SKM-1 (cell line): ENCODE results near the gene TYMS.

Experiments
- DNase-seq: peaks from one replicate; lab custom pipeline; 2025; ENCODE audit not compliant: unreplicated experiment; lab: John Stamatoyannopoulos, UW

TYMS gene

DNA sequence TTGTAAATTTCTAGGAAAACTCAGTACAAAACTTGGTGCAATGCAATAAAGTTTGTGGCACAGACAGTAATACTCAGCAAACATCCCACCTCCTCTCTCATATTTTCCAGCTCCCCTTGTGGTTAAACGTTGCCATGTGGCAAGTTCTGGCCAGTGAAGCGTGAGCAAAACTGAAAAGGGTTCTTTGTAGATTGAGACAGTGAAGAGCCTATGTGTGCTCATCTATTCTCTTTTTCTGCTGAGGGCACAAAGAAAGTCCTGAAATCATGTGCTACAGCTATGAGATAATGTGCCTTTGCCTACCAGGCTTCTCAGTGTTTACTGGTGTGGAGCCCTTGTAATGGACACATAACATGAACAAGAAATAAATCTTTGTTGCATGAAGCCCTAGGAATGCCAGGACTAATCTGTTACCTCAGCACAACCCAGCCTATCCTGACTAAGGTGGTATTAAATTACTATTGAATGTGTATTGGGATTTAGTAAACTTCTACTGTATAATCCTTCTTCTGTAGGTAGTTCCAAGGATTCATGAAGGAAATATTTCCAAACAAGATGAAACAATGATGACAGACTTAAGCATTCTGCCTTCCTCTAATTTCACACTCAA lies 13.0 kb upstream of the TYMS start:
- DNase-seq = no peak

DNA sequence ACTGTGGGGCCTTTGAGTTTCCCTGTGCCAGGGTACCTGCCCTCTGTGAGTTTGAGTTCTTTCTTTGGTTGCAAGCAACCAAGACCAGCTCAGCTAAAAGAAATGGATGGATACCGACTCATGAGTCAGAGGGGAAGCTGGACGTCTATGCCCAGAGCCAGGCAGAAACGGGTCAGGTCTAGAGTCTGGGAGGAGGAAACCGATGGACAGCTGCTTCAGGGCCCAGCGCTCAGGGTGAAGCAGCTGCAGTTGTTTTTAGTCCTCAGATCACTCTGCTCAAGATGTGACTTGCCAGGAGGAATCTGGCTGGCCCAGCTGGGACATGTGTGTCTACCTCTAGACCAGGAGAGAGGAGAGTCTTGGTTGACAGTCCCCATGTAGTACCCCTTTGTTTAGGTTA lies 10.1 kb upstream of the TYMS start:
- no peak for DNase-seq

DNA sequence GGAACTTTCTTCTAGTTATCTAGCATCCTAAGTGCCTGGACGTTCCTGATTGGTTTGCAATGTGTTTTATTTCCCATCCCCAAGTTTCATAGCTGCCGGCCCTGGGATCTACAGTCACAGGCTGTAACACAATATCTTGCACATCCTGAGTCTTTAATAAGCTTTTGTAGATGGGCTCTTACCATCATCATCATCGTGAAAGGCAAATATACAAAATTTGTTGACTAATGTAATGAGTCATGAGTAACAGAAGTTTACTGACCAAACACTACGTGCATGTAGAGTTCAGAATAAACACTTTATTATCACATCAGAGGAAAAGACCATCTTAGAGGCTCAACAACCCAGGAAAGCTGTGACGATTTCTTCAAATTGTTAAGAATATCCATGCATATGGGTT lies 8.1 kb upstream of the TYMS start:
- no peak for DNase-seq

DNA sequence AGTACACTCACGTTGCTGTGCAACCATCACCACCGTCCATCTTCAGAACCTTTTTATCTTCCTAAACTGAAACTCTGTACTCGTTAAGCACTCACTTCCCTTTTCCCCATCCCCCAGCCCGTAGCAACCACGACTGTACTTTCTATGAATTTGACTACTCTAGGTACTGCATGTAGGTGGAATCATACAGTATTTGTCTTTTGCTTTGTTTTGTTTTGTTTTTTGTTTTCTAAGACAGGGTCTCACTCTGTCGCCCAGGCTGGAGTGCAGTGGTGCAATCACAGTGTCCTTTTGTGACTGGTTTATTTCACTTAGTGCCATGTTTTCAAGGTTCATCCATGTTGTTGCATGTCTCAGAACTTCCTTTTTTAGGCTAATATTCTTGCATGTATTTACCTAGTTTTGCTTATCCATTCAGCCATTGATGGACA lies 7.0 kb upstream of the TYMS start:
- peak; percentile 46 for DNase-seq

DNA sequence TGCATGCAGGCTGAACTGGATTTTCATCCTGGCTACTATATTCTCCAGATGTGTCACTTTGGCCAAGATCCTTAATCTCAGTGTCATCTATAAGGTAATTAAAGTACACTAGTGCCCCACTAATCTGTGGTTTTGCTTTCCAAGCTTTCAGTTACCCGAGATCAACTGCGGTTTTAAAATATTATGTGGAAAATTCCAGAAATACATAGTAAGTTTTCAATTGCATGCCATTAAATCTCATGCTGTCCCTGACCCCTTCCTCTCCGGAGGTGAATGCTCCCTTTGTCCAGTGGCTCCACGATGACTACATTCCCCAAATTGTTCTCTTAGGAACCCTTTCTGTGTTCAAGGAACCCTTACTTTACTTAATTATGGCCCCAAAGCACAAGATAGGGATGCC lies 5.3 kb upstream of the TYMS start:
- no peak for DNase-seq

DNA sequence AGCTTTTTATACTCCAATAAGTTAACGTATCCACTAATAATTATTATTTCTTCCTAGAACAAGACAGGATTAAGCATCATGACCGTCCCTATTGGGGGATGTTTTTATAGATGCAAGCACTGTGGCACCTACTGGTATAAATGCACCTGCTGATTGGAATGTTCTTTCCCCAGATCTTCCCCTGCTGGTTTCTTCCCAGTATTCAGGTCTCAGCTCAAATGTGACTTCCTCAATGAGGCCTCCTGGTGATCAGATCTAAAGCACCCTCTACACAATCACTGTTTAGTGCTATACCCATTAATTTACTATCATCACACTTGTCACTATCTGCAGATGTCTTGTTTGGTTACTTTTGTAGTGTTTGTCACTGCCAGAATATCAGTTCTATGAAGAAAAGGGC lies 3.9 kb upstream of the TYMS start:
- no peak for DNase-seq

DNA sequence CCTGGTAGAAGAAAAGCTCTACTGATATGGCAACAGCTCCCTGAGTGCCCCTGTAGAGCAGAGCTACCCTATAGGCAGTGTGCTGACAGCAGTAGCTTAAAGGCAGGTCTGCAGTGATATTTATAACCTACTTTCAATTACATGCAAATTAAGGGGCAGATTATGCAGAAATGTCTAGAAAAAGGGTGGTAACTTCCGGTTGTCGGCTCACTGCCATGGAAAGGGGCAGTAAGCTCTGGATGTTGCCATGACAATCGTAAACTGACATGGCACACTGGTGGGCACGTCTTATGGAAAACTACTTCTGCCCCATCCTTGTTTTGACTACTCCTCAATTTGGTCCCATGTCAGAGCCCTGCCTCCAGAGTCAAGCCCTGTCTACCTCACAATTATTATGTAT lies 2.9 kb upstream of the TYMS start:
- DNase-seq = no peak

DNA sequence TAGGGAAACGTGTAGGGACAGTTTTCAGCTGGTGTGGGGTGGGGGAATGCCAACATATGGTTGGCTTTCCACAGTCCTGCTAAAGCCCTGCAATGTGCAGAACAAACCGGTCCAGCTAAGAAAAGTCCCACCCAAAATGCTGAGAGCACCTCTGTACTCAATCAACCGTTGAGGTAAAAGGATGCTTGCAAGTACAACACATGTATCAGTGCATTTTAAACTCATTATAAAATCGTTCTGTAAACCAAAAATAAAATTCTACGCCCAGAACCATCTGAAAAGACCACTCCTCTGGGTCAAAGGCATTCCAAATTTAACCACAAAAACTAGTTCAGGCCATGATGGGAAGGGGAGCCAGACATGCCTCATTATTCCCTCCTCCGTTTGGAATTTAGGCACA lies 2.0 kb upstream of the TYMS start:
- no peak for DNase-seq

DNA sequence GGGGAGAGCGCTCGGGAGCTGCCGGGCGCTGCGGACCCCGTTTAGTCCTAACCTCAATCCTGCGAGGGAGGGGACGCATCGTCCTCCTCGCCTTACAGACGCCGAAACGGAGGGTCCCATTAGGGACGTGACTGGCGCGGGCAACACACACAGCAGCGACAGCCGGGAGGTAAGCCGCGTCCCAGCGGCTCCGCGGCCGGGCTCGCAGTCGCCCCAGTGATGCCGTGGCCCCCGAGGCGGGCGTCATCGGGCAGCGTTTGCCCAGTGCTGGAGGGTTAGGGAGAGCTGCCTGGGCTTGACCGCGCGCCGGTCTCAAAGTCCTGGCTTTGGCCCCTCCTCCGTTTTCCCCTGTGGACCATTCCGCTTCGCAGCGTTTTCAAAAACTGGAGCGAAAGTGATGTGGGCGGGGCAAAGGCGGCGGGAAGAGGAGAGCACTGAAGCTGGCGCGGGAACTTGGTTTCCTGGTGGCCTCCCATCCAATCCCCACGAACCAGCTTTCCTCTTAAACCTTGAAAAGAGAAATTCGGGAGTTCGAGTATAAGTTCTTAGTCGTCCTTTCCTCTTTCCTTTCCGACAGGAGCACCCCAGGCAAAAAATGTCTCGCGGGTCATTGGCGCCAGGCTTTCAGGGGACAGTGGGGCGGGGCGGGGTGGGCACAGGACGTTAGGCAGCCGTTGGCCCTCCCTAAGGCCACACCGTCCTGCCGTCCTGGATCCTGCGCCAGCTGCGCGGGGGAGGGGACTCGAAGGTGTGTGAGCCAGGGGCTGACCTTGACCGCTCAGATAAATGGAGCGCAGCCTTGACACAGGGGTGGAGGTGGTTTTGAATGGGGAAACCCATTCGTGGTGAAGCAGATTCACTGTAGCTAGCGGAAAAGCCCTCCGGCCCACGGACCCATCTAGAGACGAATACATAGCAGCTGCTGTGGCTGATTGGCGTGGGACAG lies 821 bp downstream of the TYMS start:
- DNase-seq = peak; percentile 67

DNA sequence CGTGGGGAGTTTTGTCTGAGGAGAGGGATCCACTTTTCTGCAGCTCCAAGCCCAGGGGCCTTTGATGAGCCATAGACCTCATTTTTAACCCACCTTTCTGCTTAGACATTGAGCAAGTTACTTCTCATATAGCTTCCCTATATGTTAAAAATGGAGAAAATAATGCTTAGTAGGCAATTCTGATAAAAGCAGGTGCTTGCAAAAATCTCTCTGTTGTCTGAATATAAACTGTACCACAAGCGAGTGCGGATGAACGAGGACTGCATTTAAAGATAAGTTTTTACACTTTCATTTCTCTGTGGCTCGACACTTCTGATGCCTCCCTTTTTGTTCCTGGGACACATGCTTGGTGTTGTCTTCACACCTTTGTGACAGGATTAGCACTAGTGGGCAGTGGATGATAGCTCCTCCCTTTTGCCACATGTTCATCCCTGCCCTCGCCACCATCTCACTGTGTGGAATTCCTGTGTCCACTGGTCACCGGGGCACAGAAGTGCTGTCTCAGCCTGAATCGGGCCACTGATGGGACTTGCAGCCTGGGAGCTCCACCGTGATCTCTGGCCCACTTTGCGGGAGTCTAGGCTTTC lies 1.6 kb downstream of the TYMS start:
- DNase-seq = no peak

DNA sequence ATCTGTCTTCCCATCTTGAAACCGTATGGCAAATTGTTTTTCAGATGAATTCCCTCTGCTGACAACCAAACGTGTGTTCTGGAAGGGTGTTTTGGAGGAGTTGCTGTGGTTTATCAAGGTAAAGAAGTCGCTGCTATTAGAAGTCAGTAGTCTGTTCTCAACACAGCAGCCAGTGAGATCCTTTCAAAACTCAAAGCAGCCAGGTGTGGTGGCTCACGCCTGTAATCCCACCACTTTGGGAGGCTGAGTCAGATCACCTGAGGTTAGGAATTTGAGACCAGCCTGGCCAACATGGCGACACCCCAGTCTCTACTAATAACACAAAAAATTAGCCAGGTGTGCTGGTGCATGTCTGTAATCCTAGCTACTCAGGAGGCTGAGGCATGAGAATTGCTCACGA lies 2.1 kb downstream of the TYMS start:
- DNase-seq = no peak

DNA sequence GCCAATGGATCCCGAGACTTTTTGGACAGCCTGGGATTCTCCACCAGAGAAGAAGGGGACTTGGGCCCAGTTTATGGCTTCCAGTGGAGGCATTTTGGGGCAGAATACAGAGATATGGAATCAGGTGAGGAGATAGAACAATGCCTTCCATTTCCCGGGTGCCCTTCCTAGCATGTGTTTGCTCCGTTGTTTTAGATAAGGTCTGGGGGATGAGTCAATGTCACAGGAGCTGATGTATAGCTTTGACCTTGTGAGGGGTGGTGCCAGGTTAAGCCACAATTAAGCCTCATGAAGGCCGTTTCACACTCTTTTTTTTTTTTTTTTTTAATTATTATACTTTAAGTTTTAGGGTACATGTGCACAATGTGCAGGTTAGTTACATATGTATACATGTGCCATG lies 4.7 kb downstream of the TYMS start:
- no peak for DNase-seq

DNA sequence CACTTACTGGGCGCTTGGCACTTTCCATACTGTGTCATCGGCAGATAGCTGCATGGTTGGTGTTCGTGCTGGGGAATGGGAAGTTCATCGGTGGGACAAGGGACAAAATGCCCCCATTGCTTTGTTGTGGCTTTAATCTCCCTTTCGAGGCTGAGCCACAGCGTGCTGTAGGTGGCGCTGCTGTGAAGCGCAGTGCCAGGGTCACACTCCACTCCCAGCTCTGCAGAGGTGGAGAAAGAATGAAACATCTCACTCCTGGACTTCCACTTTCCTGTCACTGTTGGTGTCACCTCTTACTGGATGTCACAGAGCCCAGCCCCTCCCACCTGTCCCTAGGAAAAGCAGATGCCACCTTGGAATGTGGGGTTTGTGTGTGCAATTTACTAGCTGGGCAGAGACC lies 8.7 kb downstream of the TYMS start:
- no peak for DNase-seq

DNA sequence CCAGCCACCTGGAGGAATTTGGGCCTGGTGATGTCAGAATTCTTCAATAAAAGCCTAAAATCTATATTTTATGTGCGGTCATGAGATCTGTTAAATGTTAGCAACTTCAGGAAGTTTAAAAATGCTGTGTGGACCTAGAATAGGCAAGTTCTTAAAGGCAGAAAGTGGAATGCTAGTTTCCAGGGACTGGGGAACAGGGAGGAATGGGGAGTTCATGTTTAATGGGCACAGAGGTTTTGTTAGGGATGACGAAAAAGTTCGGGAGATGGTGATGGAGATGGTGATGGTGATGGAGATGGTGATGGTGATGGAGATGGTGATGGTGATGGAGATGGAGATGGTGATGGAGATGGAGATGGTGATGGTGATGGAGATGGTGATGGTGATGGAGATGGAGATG lies 9.2 kb downstream of the TYMS start:
- DNase-seq = no peak

DNA sequence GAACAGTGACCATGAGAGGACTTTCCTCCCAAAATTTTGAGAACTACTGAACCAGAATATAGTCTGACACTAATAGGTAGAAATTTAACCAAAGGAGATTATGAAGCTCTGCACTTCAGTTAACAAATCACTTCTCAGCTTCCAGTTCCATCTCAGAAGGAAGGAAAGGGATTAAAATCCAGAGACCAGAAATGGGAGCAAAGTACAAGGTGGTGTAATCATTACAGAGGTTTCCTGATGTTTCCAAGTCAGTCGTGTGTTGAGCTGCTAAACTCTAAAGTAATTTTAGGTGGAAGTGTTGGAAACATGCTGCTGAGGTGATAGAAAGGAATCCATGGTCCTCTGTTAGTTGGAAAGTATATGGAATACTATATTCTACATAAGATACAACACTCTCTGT lies 10.8 kb downstream of the TYMS start:
- no peak for DNase-seq

DNA sequence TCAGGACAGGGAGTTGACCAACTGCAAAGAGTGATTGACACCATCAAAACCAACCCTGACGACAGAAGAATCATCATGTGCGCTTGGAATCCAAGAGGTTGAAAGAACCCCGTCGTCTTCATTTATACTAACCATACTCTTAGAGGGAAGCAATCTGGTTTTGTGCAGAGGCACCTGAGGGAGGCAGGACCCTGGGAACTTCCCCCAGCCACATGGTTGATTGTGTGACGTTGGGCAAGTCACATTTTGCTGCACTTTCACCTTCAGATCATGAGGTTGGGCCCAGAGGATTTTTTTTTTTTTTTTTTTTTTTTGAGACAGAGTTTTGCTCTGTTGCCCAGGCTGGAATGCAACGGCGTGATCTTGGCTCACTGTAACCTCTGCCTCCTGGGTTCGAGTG lies 11.6 kb downstream of the TYMS start:
- DNase-seq = no peak

DNA sequence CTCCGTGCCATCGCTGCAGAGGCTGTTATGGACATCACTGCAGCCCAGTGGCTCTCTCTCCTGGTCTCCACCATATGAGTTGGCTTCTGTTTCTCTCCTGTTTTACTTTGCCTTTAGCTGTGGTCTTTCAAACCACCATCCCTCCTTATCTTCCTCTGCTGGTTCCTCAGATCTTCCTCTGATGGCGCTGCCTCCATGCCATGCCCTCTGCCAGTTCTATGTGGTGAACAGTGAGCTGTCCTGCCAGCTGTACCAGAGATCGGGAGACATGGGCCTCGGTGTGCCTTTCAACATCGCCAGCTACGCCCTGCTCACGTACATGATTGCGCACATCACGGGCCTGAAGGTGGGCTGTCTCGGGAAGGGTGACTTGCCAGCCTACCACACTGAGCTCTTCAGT lies 13.1 kb downstream of the TYMS start:
- no peak for DNase-seq

DNA sequence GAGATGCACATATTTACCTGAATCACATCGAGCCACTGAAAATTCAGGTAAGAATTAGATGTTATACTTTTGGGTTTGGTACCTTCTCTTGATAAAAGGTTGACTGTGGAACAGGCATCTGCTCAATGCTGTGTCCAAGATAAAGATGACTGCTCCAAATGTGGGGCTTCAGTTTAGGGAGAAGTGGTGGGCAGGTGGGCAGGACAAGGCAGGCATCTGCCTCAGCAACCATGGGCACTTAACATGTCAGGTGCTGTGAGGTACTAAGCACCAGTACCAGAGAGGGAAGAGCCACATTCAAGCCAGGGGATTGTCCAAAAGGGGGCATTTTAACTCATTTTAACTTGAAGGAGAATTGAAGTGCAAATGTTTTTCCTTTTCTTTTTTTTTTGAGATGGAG lies 14.0 kb downstream of the TYMS start:
- no peak for DNase-seq

DNA sequence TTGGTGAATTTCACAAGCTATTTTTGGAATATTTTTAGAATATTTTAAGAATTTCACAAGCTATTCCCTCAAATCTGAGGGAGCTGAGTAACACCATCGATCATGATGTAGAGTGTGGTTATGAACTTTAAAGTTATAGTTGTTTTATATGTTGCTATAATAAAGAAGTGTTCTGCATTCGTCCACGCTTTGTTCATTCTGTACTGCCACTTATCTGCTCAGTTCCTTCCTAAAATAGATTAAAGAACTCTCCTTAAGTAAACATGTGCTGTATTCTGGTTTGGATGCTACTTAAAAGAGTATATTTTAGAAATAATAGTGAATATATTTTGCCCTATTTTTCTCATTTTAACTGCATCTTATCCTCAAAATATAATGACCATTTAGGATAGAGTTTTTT lies 15.9 kb downstream of the TYMS start:
- no peak for DNase-seq

DNA sequence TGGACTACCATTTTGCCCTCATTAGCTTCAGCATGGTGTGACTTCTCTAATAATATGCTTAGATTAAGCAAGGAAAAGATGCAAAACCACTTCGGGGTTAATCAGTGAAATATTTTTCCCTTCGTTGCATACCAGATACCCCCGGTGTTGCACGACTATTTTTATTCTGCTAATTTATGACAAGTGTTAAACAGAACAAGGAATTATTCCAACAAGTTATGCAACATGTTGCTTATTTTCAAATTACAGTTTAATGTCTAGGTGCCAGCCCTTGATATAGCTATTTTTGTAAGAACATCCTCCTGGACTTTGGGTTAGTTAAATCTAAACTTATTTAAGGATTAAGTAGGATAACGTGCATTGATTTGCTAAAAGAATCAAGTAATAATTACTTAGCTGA lies 16.3 kb downstream of the TYMS start:
- no peak for DNase-seq

DNA sequence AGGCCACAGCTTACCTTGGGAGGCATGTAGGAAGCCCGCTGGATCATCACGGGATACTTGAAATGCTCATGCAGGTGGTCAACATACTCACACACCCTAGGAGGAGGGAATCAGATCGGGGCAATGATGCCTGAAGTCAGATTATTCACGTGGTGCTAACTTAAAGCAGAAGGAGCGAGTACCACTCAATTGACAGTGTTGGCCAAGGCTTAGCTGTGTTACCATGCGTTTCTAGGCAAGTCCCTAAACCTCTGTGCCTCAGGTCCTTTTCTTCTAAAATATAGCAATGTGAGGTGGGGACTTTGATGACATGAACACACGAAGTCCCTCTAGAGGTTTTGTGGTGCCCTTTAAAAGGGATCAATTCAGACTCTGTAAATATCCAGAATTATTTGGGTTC lies 17.9 kb downstream of the TYMS start:
- no peak for DNase-seq

DNA sequence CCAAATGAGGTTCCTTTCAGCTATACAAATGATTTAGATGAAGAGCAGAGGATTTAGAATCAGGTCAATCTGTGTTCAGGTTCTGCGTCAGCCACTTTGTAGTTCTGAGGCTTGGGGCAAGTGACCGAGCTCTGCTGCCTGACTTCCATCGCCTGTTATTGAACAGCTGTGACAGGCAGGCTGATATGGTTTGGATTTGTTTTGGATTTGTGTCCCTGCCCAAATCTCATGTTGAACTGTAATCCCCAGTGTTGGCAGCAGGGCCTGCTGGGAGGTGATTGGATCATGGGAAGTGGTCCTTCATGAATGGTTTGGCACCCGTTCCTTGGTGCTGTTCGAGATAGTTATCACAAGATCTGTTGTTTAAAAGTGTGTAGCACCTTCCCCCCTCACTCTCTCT lies 18.6 kb downstream of the TYMS start:
- DNase-seq = no peak
